ENCODE data around the gene RAB6A. TPM values are rescaled to one million over a fixed set of nuclear protein-coding genes. Genes with fewer than 3 reads are reported as not detected.

Gene RAB6A
- total RNA-seq, 5 donors from 2014 or later (not counting 1 experiment from before 2014, with no cell fraction given): 58.1 to 118 (median 102) TPM

DNA sequence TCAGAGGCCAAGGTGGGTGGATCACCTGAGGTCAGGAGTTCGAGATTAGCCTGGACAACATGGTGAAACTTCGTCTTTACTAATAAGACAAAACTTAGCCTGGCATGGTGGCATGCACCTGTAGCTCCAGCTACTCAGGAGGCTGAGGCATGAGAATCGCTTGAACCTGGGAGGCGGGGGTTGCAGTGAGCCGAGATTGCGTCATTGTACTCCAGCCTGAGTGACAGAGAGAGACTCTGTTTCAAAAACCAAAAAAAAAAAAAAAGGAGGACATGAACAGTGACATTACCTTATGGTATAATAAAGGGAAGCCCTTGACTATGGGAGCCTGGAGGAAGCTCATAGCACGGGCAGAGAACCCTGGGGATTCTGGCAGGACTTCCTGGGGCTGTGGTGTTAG lies 131.0 kb downstream of the RAB6A start:
- CTCF ChIA-PET: interaction anchor here in 1 of 2 donors (0.6 kb wide), 1 partner anchor 15 kb away, joined by 5 read pairs; no protein-coding TSS in a partner anchor
- Histone ChIP-seq H3K27ac (ENCODE audit: low read length) (no peak overlapping the region), H3K36me3 (ENCODE audit: control insufficient read depth in 2 of 2, extremely low read depth in 1 of 2, insufficient read depth in 1 of 2, low read length in 1 of 2) (no peaks in the 10 kb centered on the region), H3K4me3 (ENCODE audit: control insufficient read depth in 1 of 2, extremely low read depth in 1 of 2, low read length in 1 of 2) (no peak overlapping the region), H3K9me3 (no peaks in the 10 kb centered on the region), H3K27me3 (replicated peaks in 1 of 2; ENCODE audit: control insufficient read depth in 2 of 2, extremely low read depth in 1 of 2, insufficient read depth in 2 of 2, low read length in 1 of 2) (peaks cover 0 to 5% of the 10 kb centered on the region in 2 experiments), H3K4me1 (ENCODE audit: control insufficient read depth in 1 of 2, extremely low read depth in 1 of 2, insufficient read depth in 2 of 2, low read length in 2 of 2) (peaks cover 11 to 12% of the 10 kb centered on the region in 2 experiments)
- Mint-ChIP-seq H3K27me3 (peaks cover 0 to 5% of the 10 kb centered on the region in 2 donors), H3K36me3 (no peaks in the 10 kb centered on the region), H3K4me1 (peaks cover 9 to 16% (median 10%) of the 10 kb centered on the region in 3 donors), H3K27ac (no peak overlapping the region), H3K9me3 (peaks cover 0 to 4% (median 0%) of the 10 kb centered on the region in 3 donors), H3K4me3 (no peak overlapping the region)
- DNase-seq: no peak
- 92% methylated on average over 7 of the region's 7 CpGs for WGBS (ENCODE audit: insufficient coverage)
- POLR2A ChIA-PET: interaction anchor here in 1 of 2 donors (0.6 kb wide), 2 partner anchors 16 to 278 kb away, joined by 4 read pairs; no protein-coding TSS in a partner anchor
- no peak for ATAC-seq (replicated peaks in 1 of 4)

DNA sequence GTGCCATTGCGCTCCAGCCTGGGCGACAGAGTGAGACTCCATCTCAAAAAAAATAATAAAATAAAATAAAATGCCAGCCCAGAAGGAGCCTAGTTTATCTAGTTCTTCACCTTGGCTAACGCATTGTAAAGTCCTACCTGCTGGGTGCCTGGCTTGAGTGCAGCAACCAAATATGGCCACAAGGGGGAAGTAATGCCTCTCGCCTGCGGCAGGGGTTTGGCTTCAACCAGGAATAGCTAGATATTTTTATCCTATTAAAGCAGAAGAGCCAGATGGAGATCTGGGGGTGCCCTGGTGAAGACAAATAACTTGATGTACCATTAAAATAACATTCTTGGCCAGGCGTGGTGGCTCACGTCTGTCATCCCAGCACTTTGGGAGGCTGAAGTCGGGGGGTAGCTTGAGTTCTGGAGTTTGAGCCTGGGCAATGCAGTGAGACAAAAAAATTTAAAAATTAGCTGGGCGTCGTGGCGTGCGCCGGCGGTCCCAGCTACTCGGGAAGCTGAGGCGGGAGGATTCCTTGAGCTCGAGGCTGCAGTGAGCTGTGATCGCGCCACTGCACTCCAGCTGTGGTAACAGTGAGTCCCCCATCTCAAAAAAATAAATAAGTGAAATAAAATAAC lies 135.1 kb downstream of the RAB6A start:
- Histone ChIP-seq H3K36me3 (ENCODE audit: control insufficient read depth in 2 of 2, extremely low read depth in 1 of 2, insufficient read depth in 1 of 2, low read length in 1 of 2) (no peaks in the 10 kb centered on the region), H3K4me3 (ENCODE audit: control insufficient read depth in 1 of 2, extremely low read depth in 1 of 2, low read length in 1 of 2) (no peak overlapping the region), H3K9me3 (no peaks in the 10 kb centered on the region), H3K27me3 (replicated peaks in 1 of 2; ENCODE audit: control insufficient read depth in 2 of 2, extremely low read depth in 1 of 2, insufficient read depth in 2 of 2, low read length in 1 of 2) (peaks cover 0 to 19% of the 10 kb centered on the region in 2 experiments), H3K4me1 (ENCODE audit: control insufficient read depth in 1 of 2, extremely low read depth in 1 of 2, insufficient read depth in 2 of 2, low read length in 2 of 2) (peaks cover 0 to 4% of the 10 kb centered on the region in 2 experiments), H3K27ac (ENCODE audit: low read length) (no peak overlapping the region)
- POLR2A ChIA-PET: interaction anchor here in 1 of 2 donors (0.7 kb wide), 1 partner anchor 273 kb away, joined by 3 read pairs; no protein-coding TSS in a partner anchor
- 35% methylated on average over 8 of the region's 19 CpGs for WGBS (ENCODE audit: insufficient coverage)
- CTCF ChIA-PET: interaction anchor here (0.5 to 3.6 kb wide), 18 partner anchors 9 to 1147 kb away, joined by 3 to 68 read pairs (median 4); partner anchors contain the start of gene FAM168A (in 1 of the 2)
- DNase-seq (peak; percentile 32 to 82 (median 57)), ATAC-seq (replicated peaks in 1 of 4) (peak; percentile 78 to 90 (median 84))
- H3K9me3 Mint-ChIP-seq: no peaks in the 10 kb centered on the region
- peaks cover 21 to 29% of the 10 kb centered on the region in 2 donors for H3K27me3 Mint-ChIP-seq
- no peaks in the 10 kb centered on the region for H3K36me3 Mint-ChIP-seq
- no peak overlapping the region for H3K27ac Mint-ChIP-seq
- no peak overlapping the region for H3K4me3 Mint-ChIP-seq
- H3K4me1 Mint-ChIP-seq: peaks cover 0 to 3% (median 3%) of the 10 kb centered on the region in 3 donors

Other genes with a start within 250 kb of the RAB6A start
- 10 to 100 TPM; 23.6 to 27.0 (median 24.7) TPM for gene FAM168A, start 163.0 kb downstream of the RAB6A start, total RNA-seq
- gene PLEKHB1, start 114.5 kb downstream of the RAB6A start, total RNA-seq: 10 to 100 TPM; 50.8 to 70.6 (median 61.1) TPM
- 10 to 100 TPM; 21.9 to 26.6 (median 25.7) TPM for gene MRPL48, start 26.8 kb upstream of the RAB6A start, total RNA-seq
- 10 to 100 TPM; 31.5 to 66.9 (median 60.7) TPM for gene COA4, start 115.8 kb upstream of the RAB6A start, total RNA-seq
- 10 to 100 TPM; 11.4 to 16.8 (median 14.9) TPM for gene PAAF1, start 115.9 kb upstream of the RAB6A start, total RNA-seq
- under 1 TPM in 3 of 5 donors, not detected in 2; 0.19 to 0.96 (median 0.30) TPM for gene DNAJB13, start 190.0 kb upstream of the RAB6A start, total RNA-seq
- 100 to 1,000 TPM; 241 to 754 (median 311) TPM for gene UCP2, start 221.8 kb upstream of the RAB6A start, total RNA-seq
- gene UCP3, start 248.0 kb upstream of the RAB6A start, total RNA-seq: 1 to 10 TPM; 5.7 to 6.8 (median 6.5) TPM

Data from T-cell (primary cell).